GM18517 (cell line): ENCODE results near the gene NUDT3.
"Not testable (repeated sequence)": the region's sequence is repeated elsewhere in the genome, so short reads cannot be mapped to it uniquely, and the experiment has no call there.

ENCODE experiments used
- ATAC-seq: cut with Tn5 transposase; IDR thresholded peaks from one replicate; pipeline ENCODE4 v1.9.1; 2021; ENCODE audit warnings: mild to moderate bottlenecking, moderate library complexity; ENCODE audit not compliant: unreplicated experiment

The NUDT3 gene

GRCh38 chr6:34324738-34325444 lies 67.6 kb downstream of the NUDT3 start:
- no peak for ATAC-seq

- not testable (repeated sequence) for ATAC-seq
These were observed 68.2 kb downstream of the NUDT3 start for GRCh38 chr6:34324221-34324620.

- no peak for ATAC-seq
These were observed 69.2 kb downstream of the NUDT3 start for GRCh38 chr6:34323300-34323699.

- ATAC-seq, result no peak
These were observed 69.7 kb downstream of the NUDT3 start for GRCh38 chr6:34322732-34323131.

GRCh38 chr6:34321821-34322220 lies 70.6 kb downstream of the NUDT3 start:
- no peak for ATAC-seq

GRCh38 chr6:34319471-34319885 lies 73.0 kb downstream of the NUDT3 start:
- ATAC-seq, result no peak

- no peak for ATAC-seq
These were observed 73.7 kb downstream of the NUDT3 start for GRCh38 chr6:34318499-34319470.

GRCh38 chr6:34317882-34318498 lies 74.5 kb downstream of the NUDT3 start:
- ATAC-seq, result no peak

GRCh38 chr6:34317172-34317477 lies 75.3 kb downstream of the NUDT3 start:
- no peak for ATAC-seq

GRCh38 chr6:34316431-34317171 lies 75.9 kb downstream of the NUDT3 start:
- no peak for ATAC-seq

GRCh38 chr6:34315780-34316179 lies 76.7 kb downstream of the NUDT3 start:
- ATAC-seq, result no peak

GRCh38 chr6:34315256-34315655 lies 77.2 kb downstream of the NUDT3 start:
- no peak for ATAC-seq

GRCh38 chr6:34312259-34312658 lies 80.2 kb downstream of the NUDT3 start:
- ATAC-seq, result no peak

- no peak for ATAC-seq
These were observed 81.7 kb downstream of the NUDT3 start for GRCh38 chr6:34310817-34311216.

GRCh38 chr6:34308483-34308882 lies 84.0 kb downstream of the NUDT3 start:
- no peak for ATAC-seq

- ATAC-seq, result no peak
These were observed 86.3 kb downstream of the NUDT3 start for GRCh38 chr6:34305982-34306708.

- ATAC-seq, result no peak
These were observed 87.0 kb downstream of the NUDT3 start for GRCh38 chr6:34305497-34305896.

- no peak for ATAC-seq
These were observed 88.3 kb downstream of the NUDT3 start for GRCh38 chr6:34304164-34304563.

GRCh38 chr6:34302929-34303328 lies 89.5 kb downstream of the NUDT3 start:
- ATAC-seq, result no peak

GRCh38 chr6:34301408-34301807 lies 91.1 kb downstream of the NUDT3 start:
- no peak for ATAC-seq
